Lower lobe of right lung (tissue), 2 donors: ENCODE data around the gene KASH5. TPM values are rescaled to one million over a fixed set of nuclear protein-coding genes. Genes with fewer than 3 reads are reported as not detected.

Experiments
- ATAC-seq, 2 donors: fragments of 200-7000 bp; cut with Tn5 transposase; one replicate each; pipeline ENCODE4 v1.9.1; 2020 to 2022; ENCODE audit warnings: mild to moderate bottlenecking in 2 of 2, moderate library complexity in 2 of 2
- DNase-seq: peaks from one replicate; pipeline ENCODE4 v3.0.0-alpha.2; 2020
- H3K27ac ChIP-seq: fragments of 200-600 bp; one replicate; pipeline ENCODE4 v1.8.0; 2022
- H3K27me3 ChIP-seq: fragments of 200-600 bp; one replicate; pipeline ENCODE4 v1.8.0; 2022; ENCODE audit warnings: low read depth
- H3K36me3 ChIP-seq: fragments of 200-600 bp; one replicate; pipeline ENCODE4 v1.8.0; 2022; ENCODE audit warnings: mild to moderate bottlenecking
- H3K4me1 ChIP-seq: fragments of 200-600 bp; one replicate; pipeline ENCODE4 v1.8.0; 2022
- H3K4me3 ChIP-seq: fragments of 200-600 bp; one replicate; pipeline ENCODE4 v1.8.0; 2022; ENCODE audit warnings: mild to moderate bottlenecking
- H3K9me3 ChIP-seq: fragments of 200-600 bp; one replicate; pipeline ENCODE4 v1.8.0; 2022
- intact Hi-C: fragments of 100-400 bp; cut with DNase I; formaldehyde crosslinking; loops from one replicate; pipeline ENCODE4 v1.11.0; 2022
- total RNA-seq: library from RNA; stranded (reverse); fragmentation: NEBNext Ultra II Directional; extraction: Animal tissue kit (Norgen Biotek cat#: 25700); gene quantifications from one replicate; pipeline ENCODE4 v1.2.1, GENCODE V29; 2021
- TF ChIP-seq, protein P1 (sequence below): fragments of 200-600 bp; IDR thresholded peaks from one replicate; pipeline ENCODE4 v1.8.0; 2022; ENCODE audit warnings: antibody characterized with exemption, mild to moderate bottlenecking
- donor health status: DM: no; HTN: yes; CAD: no; lungs with severe emphysema.

Gene KASH5
- total RNA-seq, 1 donor from 2014 or later, result 3.1 TPM

GRCh38 chr19:49421878-49422202 is 33.8 kb downstream of the KASH5 start:
- H3K27me3 ChIP-seq, result peaks cover 78% of the 10 kb centered on the region
- intact Hi-C loops, result no loop called here

DNA sequence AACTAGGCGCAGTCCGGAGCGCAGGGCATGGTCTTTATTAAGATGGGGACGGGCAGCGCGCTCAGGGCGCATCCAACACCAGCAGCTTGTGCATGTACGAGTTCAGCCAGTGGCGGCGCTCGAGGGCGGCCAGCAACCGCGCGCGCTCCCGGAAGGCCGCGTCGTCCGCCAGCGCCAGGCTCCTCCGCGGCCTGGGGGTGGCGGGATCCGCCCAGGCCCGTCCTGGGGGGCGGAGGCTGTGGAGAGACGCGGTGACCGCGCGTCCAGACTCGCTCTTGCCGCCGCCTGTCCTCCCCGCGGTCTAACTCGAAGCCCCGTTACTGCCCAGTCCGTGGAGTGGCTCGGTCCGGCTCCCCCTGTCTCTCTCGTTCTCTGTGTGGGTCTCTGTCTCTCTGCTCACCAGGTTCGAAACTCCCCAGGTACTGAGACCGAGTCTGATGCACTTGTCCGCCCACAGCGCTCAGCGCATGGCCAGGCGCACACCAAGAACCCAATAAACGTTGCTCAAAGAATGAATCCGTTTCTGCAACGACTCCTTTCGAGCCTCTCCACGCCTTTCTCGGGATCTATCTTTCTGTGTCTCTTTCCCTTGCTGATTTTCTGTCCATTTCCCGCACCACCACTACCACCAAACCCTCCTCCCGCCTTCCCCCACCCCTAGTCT is 34.5 kb downstream of the KASH5 start:
- no peak for DNase-seq
- H3K27ac ChIP-seq, result no peak overlapping the region
- no peaks in the 10 kb centered on the region for H3K36me3 ChIP-seq
- no peaks in the 10 kb centered on the region for H3K9me3 ChIP-seq
- peak; percentile 57 to 65 for ATAC-seq
- peak overlapping the region; percentile 34 for H3K4me3 ChIP-seq
- TF ChIP-seq, protein P1, sequence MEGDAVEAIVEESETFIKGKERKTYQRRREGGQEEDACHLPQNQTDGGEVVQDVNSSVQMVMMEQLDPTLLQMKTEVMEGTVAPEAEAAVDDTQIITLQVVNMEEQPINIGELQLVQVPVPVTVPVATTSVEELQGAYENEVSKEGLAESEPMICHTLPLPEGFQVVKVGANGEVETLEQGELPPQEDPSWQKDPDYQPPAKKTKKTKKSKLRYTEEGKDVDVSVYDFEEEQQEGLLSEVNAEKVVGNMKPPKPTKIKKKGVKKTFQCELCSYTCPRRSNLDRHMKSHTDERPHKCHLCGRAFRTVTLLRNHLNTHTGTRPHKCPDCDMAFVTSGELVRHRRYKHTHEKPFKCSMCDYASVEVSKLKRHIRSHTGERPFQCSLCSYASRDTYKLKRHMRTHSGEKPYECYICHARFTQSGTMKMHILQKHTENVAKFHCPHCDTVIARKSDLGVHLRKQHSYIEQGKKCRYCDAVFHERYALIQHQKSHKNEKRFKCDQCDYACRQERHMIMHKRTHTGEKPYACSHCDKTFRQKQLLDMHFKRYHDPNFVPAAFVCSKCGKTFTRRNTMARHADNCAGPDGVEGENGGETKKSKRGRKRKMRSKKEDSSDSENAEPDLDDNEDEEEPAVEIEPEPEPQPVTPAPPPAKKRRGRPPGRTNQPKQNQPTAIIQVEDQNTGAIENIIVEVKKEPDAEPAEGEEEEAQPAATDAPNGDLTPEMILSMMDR, result peak; percentile 40
- peaks cover 85% of the 10 kb centered on the region for H3K27me3 ChIP-seq
- intact Hi-C loops, result no loop called here
- peaks cover 27% of the 10 kb centered on the region for H3K4me1 ChIP-seq

More at GRCh38 chr19:49421878-49422202, 33.8 kb downstream of the KASH5 start:
- no peak for DNase-seq
- no peak overlapping the region for H3K27ac ChIP-seq
- H3K36me3 ChIP-seq, result no peaks in the 10 kb centered on the region
- TF ChIP-seq, protein P1, result no peak
- no peak for ATAC-seq
- H3K4me3 ChIP-seq, result no peak overlapping the region
- no peaks in the 10 kb centered on the region for H3K9me3 ChIP-seq
- peaks cover 27% of the 10 kb centered on the region for H3K4me1 ChIP-seq

- DNase-seq (no peak), ATAC-seq (no peak)
- Histone ChIP-seq H3K9me3 (no peaks in the 10 kb centered on the region), H3K4me3 (peak within 1 kb of the TSS; percentile 34), H3K4me1 (peaks cover 34% of the 10 kb centered on the region), H3K36me3 (no peaks in the 10 kb centered on the region), H3K27me3 (peaks cover 93% of the 10 kb centered on the region), H3K27ac (no peak within 1 kb of the TSS)
- TF ChIP-seq, protein P1, result no peak
- intact Hi-C loops, result no loop called here
These were observed 35.3 kb downstream of the KASH5 start, which contains the start of gene PTH2 for GRCh38 chr19:49423071-49423984. PTH2 (minus strand) TSS chr19:49423441; CDS start chr19:49423339, 102 bp downstream.

DNA sequence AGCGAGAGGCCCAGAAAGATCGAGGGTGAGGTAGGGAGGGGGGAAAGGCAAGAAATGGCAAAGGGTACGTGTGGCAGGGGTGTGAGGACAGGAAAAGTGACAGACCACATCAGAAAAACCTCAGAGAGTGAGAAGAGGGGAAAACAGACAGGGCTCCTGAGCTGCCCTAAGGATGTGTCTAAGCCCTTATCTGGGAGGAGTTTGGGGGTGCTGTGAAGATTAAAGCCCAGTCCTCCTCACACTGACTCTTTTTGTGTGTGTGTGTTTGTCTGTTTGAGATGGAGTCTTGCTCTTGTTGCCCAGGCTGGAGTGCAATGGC is 35.9 kb downstream of the KASH5 start:
- Histone ChIP-seq H3K27ac (no peak overlapping the region), H3K9me3 (no peaks in the 10 kb centered on the region), H3K36me3 (no peaks in the 10 kb centered on the region), H3K27me3 (peaks cover 94% of the 10 kb centered on the region), H3K4me1 (peaks cover 38% of the 10 kb centered on the region), H3K4me3 (no peak overlapping the region)
- TF ChIP-seq, protein P1, result no peak
- no peak for ATAC-seq
- DNase-seq, result no peak
- intact Hi-C loops, result no loop called here

GRCh38 chr19:49425178-49425577 is 37.1 kb downstream of the KASH5 start, which contains the start of gene GFY:
GFY (plus strand) TSS chr19:49425388; CDS start chr19:49426431, 1,043 bp downstream.
- peaks cover 38% of the 10 kb centered on the region for H3K4me1 ChIP-seq
- H3K9me3 ChIP-seq, result no peaks in the 10 kb centered on the region
- TF ChIP-seq, protein P1, result no peak
- H3K27me3 ChIP-seq, result peaks cover 97% of the 10 kb centered on the region
- H3K36me3 ChIP-seq, result no peaks in the 10 kb centered on the region
- H3K4me3 ChIP-seq, result no peak within 1 kb of the TSS
- no peak within 1 kb of the TSS for H3K27ac ChIP-seq
- ATAC-seq (no peak), DNase-seq (no peak)
- intact Hi-C loops, result no loop called here
